CD14-positive monocyte (primary cell): Measurements from ENCODE around the gene TMEM59L. TPM values are rescaled to one million over a fixed set of nuclear protein-coding genes. Genes with fewer than 3 reads are reported as not detected.

Experiments
- DNase-seq, 3 donors: peaks; one replicate each; pipeline ENCODE4 v3.0.0-alpha.2; 2011 to 2022
- H2AFZ ChIP-seq: 2 replicates; pipeline ENCODE4 v1.6.0; 2012; ENCODE audit warnings: mild to moderate bottlenecking, low read depth, low read length, inconsistent platforms; ENCODE audit not compliant: insufficient read depth, poor library complexity, severe bottlenecking
- H3K27ac ChIP-seq, 2 donors: 1 replicate in 1 of 2; 2 replicates in 1 of 2; pipeline ENCODE4 v1.5.1; 2012 to 2013; ENCODE audit warnings: low read length in 2 of 2, control low read depth in 1 of 2, inconsistent platforms in 1 of 2, low read depth in 1 of 2, mild to moderate bottlenecking in 1 of 2
- H3K27me3 ChIP-seq, 2 donors: one replicate each; pipeline versions ENCODE4 v1.6.0 to v1.6.1; 2011 to 2013; ENCODE audit warnings: low read length in 2 of 2; ENCODE audit not compliant: control insufficient read depth in 2 of 2, insufficient read depth in 2 of 2
- H3K36me3 ChIP-seq, 2 donors: replicated peaks in 1 of 2; 1 replicate in 1 of 2; 2 replicates in 1 of 2; pipeline versions ENCODE4 v1.5.1 to v1.6.1; 2012 to 2013; ENCODE audit warnings: low read length in 2 of 2, control low read depth in 1 of 2, inconsistent platforms in 1 of 2, mild to moderate bottlenecking in 1 of 2; ENCODE audit not compliant: insufficient read depth in 2 of 2, control insufficient read depth in 1 of 2
- H3K4me1 ChIP-seq, 2 donors: 1 replicate in 1 of 2; 2 replicates in 1 of 2; pipeline versions ENCODE4 v1.5.1 to v1.6.1; 2012 to 2013; ENCODE audit warnings: low read length in 2 of 2, control low read depth in 1 of 2, inconsistent platforms in 1 of 2, mild to moderate bottlenecking in 1 of 2, moderate library complexity in 1 of 2; ENCODE audit not compliant: insufficient read depth in 2 of 2, control insufficient read depth in 1 of 2
- H3K4me2 ChIP-seq: replicated peaks from 2 replicates; pipeline ENCODE3; 2012; ENCODE audit warnings: low read length, moderate library complexity, mild to moderate bottlenecking; ENCODE audit not compliant: poor library complexity, severe bottlenecking; ENCODE audit errors: extremely low read depth
- H3K4me3 ChIP-seq, 3 experiments: fragments of 200-600 bp in 1 of 3; sonication (generic) in 1 of 3; replicated peaks in 1 of 3; 1 replicate in 2 of 3; 2 replicates in 1 of 3; pipeline ENCODE4 v1.5.1; 2011 to 2013; ENCODE audit warnings: low read length in 3 of 3, mild to moderate bottlenecking in 3 of 3, control low read depth in 2 of 3, low read depth in 2 of 3, inconsistent platforms in 1 of 3, moderate library complexity in 1 of 3
- H3K79me2 ChIP-seq: 2 replicates; pipeline ENCODE4 v1.6.0; 2012; ENCODE audit warnings: mild to moderate bottlenecking, control low read depth, inconsistent platforms, low read length, moderate library complexity; ENCODE audit not compliant: insufficient read depth
- H3K9ac ChIP-seq: 2 replicates; pipeline ENCODE4 v1.6.0; 2017; ENCODE audit warnings: low read length, mild to moderate bottlenecking; ENCODE audit not compliant: insufficient read depth, poor library complexity, severe bottlenecking
- H3K9me3 ChIP-seq, 2 donors: replicated peaks in 1 of 2; 1 replicate in 1 of 2; 2 replicates in 1 of 2; pipeline versions ENCODE4 v1.5.1 to v1.6.1; 2012 to 2013; ENCODE audit warnings: low read length in 2 of 2, control low read depth in 1 of 2; ENCODE audit not compliant: control insufficient read depth in 1 of 2, insufficient read depth in 1 of 2
- H4K20me1 ChIP-seq: 2 replicates; pipeline ENCODE4 v1.6.0; 2012; ENCODE audit warnings: mild to moderate bottlenecking, low read length, control low read depth, moderate library complexity; ENCODE audit not compliant: insufficient read depth
- H3K27ac Mint-ChIP-seq, 7 donors: one replicate each; pipeline ENCODE4 v1.8.0; 2020; ENCODE audit warnings: mild to moderate bottlenecking in 7 of 7, mixed read lengths in 7 of 7, moderate library complexity in 6 of 7, inconsistent platforms in 2 of 7
- H3K27me3 Mint-ChIP-seq, 3 donors: one replicate each; pipeline ENCODE4 v1.8.0; 2021 to 2022; ENCODE audit warnings: low read depth in 3 of 3, mild to moderate bottlenecking in 3 of 3, mixed read lengths in 3 of 3, moderate library complexity in 3 of 3, inconsistent platforms in 1 of 3
- H3K36me3 Mint-ChIP-seq, 2 donors: one replicate each; pipeline ENCODE4 v1.8.0; 2020; ENCODE audit warnings: mixed read lengths in 2 of 2, inconsistent platforms in 1 of 2, mild to moderate bottlenecking in 1 of 2
- H3K4me1 Mint-ChIP-seq: one replicate; pipeline ENCODE4 v1.8.0; 2020; ENCODE audit warnings: mild to moderate bottlenecking, mixed read lengths
- H3K4me3 Mint-ChIP-seq, 2 donors: one replicate each; pipeline ENCODE4 v1.8.0; 2020; ENCODE audit warnings: mild to moderate bottlenecking in 2 of 2, mixed read lengths in 2 of 2, moderate library complexity in 1 of 2
- H3K9me3 Mint-ChIP-seq, 7 donors: one replicate each; pipeline ENCODE4 v1.8.0; 2020 to 2022; ENCODE audit warnings: mixed read lengths in 7 of 7, mild to moderate bottlenecking in 6 of 7, moderate library complexity in 6 of 7, inconsistent platforms in 2 of 7
- CTCF ChIP-seq: fragments of 200-600 bp; IDR thresholded peaks from one replicate; pipeline ENCODE4 v1.8.0; 2022; ENCODE audit warnings: antibody characterized with exemption, mild to moderate bottlenecking
- WGBS: methylation state at CpG from one replicate; pipeline ENCODE4 v1.1.5; 2013; ENCODE audit warnings: missing lambda C conversion rate; ENCODE audit not compliant: insufficient coverage; 5-methylcytosine and 5-hydroxymethylcytosine counted together
- intact Hi-C, 2 donors: fragments of 100-400 bp; cut with micrococcal nuclease; formaldehyde crosslinking; loops; one replicate each; pipeline versions ENCODE4 v1.15.0 to v1.15.1; 2023
- polyA plus RNA-seq, 3 donors: library from polyadenylated mRNA; depleted of rRNA in 1 of 3; unstranded in 2 of 3; stranded (reverse) in 1 of 3; fragments of 300-500 nt in 2 of 3; fragments of >200 nt in 1 of 3; fragmentation: Illumina TruSeq in 2 of 3; gene quantifications; 1 replicate in 2 of 3; 2 replicates in 1 of 3; pipeline ENCODE4 v1.2.3, GENCODE V29; 2012 to 2021

The TMEM59L gene
- polyA plus RNA-seq, 3 donors: not detected

DNA sequence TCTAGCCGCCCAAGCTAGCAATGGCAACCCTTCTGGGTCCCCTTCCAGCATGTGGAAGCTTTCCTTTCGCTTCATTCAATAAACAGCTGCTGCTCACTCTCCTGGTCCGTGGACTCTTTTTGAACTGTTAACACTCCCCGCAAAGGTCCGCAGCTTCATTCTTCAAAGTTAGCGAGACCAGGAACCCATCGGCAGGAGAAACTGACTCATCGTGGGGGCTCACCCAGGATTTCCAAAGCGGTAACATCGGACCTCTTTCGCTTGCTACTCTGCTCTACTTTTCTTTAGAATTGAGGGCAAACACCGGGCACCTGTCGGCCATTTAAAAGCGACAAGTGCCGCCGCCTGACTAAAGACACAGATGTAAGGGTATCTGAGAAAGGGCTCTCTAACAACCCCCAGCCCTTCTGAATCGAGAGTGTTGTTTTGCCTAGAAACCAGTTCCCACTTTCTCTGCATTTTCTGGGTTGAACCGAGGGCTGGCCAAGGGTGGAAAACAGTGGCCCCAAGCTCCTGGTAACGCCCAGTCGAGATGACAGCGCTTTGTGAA, 35.2 kb upstream of the TMEM59L start:
- H2AFZ ChIP-seq: no peak overlapping the region
- no peaks in the 10 kb centered on the region for H3K27me3 ChIP-seq
- peaks cover 6 to 11% of the 10 kb centered on the region in 2 donors for H3K4me1 ChIP-seq
- intact Hi-C loops: loop anchor here in 1 of 2 donors (5.0 kb wide), 1 partner anchor 35 kb away; the partner anchor contains the start of gene FKBP8
- Mint-ChIP-seq H3K27ac (peak overlapping the region in 5 of 7 donors; percentile 13 to 64 (median 57)), H3K27me3 (peaks cover 0 to 3% (median 0%) of the 10 kb centered on the region in 3 donors), H3K4me1 (peaks cover 10% of the 10 kb centered on the region), H3K36me3 (peaks cover 46 to 58% of the 10 kb centered on the region in 2 donors), H3K4me3 (no peak overlapping the region), H3K9me3 (no peaks in the 10 kb centered on the region)
- peaks cover 43 to 59% of the 10 kb centered on the region in 2 donors for H3K36me3 ChIP-seq
- H4K20me1 ChIP-seq: peaks cover 41% of the 10 kb centered on the region
- no peak overlapping the region for H3K27ac ChIP-seq
- no peak for DNase-seq
- H3K9ac ChIP-seq: no peak overlapping the region
- WGBS: 94% methylated on average over 19 of the region's 21 CpGs
- H3K79me2 ChIP-seq: peaks cover 20% of the 10 kb centered on the region
- TF ChIP-seq CTCF: no peak
- no peaks in the 10 kb centered on the region for H3K9me3 ChIP-seq
- H3K4me2 ChIP-seq: no peak overlapping the region
- no peak overlapping the region for H3K4me3 ChIP-seq

DNA sequence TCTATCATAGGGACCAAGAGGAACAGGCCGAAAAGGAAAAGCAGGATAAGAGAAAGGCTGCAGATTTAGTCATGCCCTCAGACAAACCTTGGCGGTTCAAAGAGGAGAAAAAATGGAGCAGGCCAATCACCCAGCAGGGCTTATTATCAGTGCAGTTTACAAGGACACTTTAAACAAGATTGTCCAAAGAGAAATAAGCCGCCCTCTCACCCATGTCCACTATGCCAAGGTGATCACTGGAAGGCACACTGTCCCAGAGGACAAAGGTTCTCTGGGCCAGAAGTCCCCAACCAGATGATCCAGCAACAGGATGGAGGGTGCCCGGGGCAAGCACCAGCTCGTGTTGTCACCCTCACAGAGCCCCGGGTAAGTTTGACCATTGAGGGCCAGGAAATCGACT, 32.4 kb upstream of the TMEM59L start:
- H3K27ac Mint-ChIP-seq: no peak overlapping the region
- Histone ChIP-seq H3K27me3 (no peaks in the 10 kb centered on the region), H3K27ac (no peak overlapping the region), H3K4me1 (peaks cover 1 to 2% of the 10 kb centered on the region in 2 donors), H2AFZ (no peak overlapping the region), H3K4me3 (no peak overlapping the region), H4K20me1 (peaks cover 16% of the 10 kb centered on the region), H3K79me2 (no peaks in the 10 kb centered on the region), H3K36me3 (peaks cover 22 to 34% of the 10 kb centered on the region in 2 donors), H3K9ac (no peak overlapping the region), H3K9me3 (no peaks in the 10 kb centered on the region), H3K4me2 (no peak overlapping the region)
- no peaks in the 10 kb centered on the region for H3K9me3 Mint-ChIP-seq
- H3K36me3 Mint-ChIP-seq: peaks cover 23 to 32% of the 10 kb centered on the region in 2 donors
- H3K4me1 Mint-ChIP-seq: peaks cover 1% of the 10 kb centered on the region
- peaks cover 0 to 2% (median 0%) of the 10 kb centered on the region in 3 donors for H3K27me3 Mint-ChIP-seq
- intact Hi-C loops: loop anchor here (5.0 to 10.0 kb wide), 2 partner anchors 33 to 126 kb away; no protein-coding TSS in a partner anchor
- H3K4me3 Mint-ChIP-seq: no peak overlapping the region
- 95% methylated on average over 6 of the region's 7 CpGs for WGBS
- TF ChIP-seq CTCF: no peak
- no peak for DNase-seq
